SK-N-MC (cell line): ENCODE measurements around the gene CDC42EP4.

Source experiments
- DNase-seq: peaks from one replicate; pipeline ENCODE4 v3.0.0-alpha.2; 2011; ENCODE audit warnings: low read depth, low spot score
- H3K27ac ChIP-seq: fragments of 200-600 bp; sonication (generic); 2 replicates; pipeline ENCODE4 v1.5.1; 2016; ENCODE audit warnings: mixed run types
- H3K36me3 ChIP-seq: fragments of 200-600 bp; sonication (generic); 2 replicates; pipeline ENCODE4 v1.6.1; 2017; ENCODE audit warnings: antibody characterized with exemption, low read length, mixed read lengths; ENCODE audit not compliant: insufficient read depth
- H3K4me3 ChIP-seq: fragments of 200-600 bp; sonication (generic); 2 replicates; pipeline ENCODE4 v1.5.1; 2016
- H3K9ac ChIP-seq: fragments of 200-600 bp; sonication (generic); 2 replicates; pipeline ENCODE4 v1.8.0; 2017; ENCODE audit warnings: mixed run types, mixed read lengths; ENCODE audit not compliant: insufficient read length
- H3K9me3 ChIP-seq: fragments of 200-600 bp; sonication (generic); 2 replicates; pipeline ENCODE4 v1.6.1; 2017; ENCODE audit warnings: low read depth, mild to moderate bottlenecking, antibody characterized with exemption, low read length, moderate library complexity, mixed read lengths
- EZH2 ChIP-seq: fragments of 200-600 bp; sonication (generic); IDR thresholded peaks from one replicate; pipeline ENCODE4 v1.6.1; 2017; ENCODE audit warnings: antibody characterized with exemption
- FOXP2 ChIP-seq: optimal IDR thresholded peaks from 2 replicates; pipeline ENCODE3; 2011; ENCODE audit warnings: mild to moderate bottlenecking, moderate library complexity; ENCODE audit not compliant: insufficient read depth; ENCODE audit errors: extremely low read length, control extremely low read depth
- POLR2AphosphoS5 ChIP-seq: IDR thresholded peaks from 2 replicates; pipeline ENCODE4 v1.6.1; 2012; ENCODE audit warnings: mild to moderate bottlenecking, low read depth, low read length, borderline replicate concordance

CDC42EP4 gene

GRCh38 chr17:73283250-73283649 lies 28.6 kb downstream of the CDC42EP4 start:
- DNase-seq: no peak
- Histone ChIP-seq H3K9me3 (no peaks in the 10 kb centered on the region), H3K36me3 (no peaks in the 10 kb centered on the region; the same call in 1 of the 2 replicates), H3K4me3 (no peak overlapping the region), H3K9ac (no peak overlapping the region), H3K27ac (0 out of 2 replicates have a peak overlapping the region, but pooled peaks have one; percentile 78)
- TF ChIP-seq EZH2: no peak

- TF ChIP-seq EZH2: no peak
- Histone ChIP-seq H3K9me3 (no peaks in the 10 kb centered on the region), H3K27ac (no peak overlapping the region), H3K4me3 (no peak overlapping the region), H3K9ac (no peak overlapping the region), H3K36me3 (no peaks in the 10 kb centered on the region; the same call in 1 of the 2 replicates)
- DNase-seq: no peak
These were observed 29.2 kb downstream of the CDC42EP4 start for GRCh38 chr17:73282629-73283028.

- Histone ChIP-seq H3K4me3 (no peak overlapping the region), H3K27ac (no peak overlapping the region), H3K9ac (no peak overlapping the region), H3K9me3 (no peaks in the 10 kb centered on the region), H3K36me3 (no peaks in the 10 kb centered on the region; the same call in 1 of the 2 replicates)
- DNase-seq: no peak
- TF ChIP-seq FOXP2 (no peak), EZH2 (no peak), POLR2AphosphoS5 (no peak)
These were observed 29.9 kb downstream of the CDC42EP4 start for GRCh38 chr17:73281928-73282327.

GRCh38 chr17:73280191-73280590 lies 31.6 kb downstream of the CDC42EP4 start:
- Histone ChIP-seq H3K9me3 (no peaks in the 10 kb centered on the region), H3K27ac (no peak overlapping the region), H3K36me3 (no peaks in the 10 kb centered on the region; the same call in 1 of the 2 replicates), H3K4me3 (no peak overlapping the region), H3K9ac (no peak overlapping the region)
- no peak for DNase-seq
- TF ChIP-seq POLR2AphosphoS5: no peak
- TF ChIP-seq EZH2: no peak
- TF ChIP-seq FOXP2: no peak

GRCh38 chr17:73279704-73280103 lies 32.1 kb downstream of the CDC42EP4 start:
- Histone ChIP-seq H3K9me3 (no peaks in the 10 kb centered on the region), H3K27ac (no peak overlapping the region), H3K9ac (no peak overlapping the region), H3K36me3 (no peaks in the 10 kb centered on the region), H3K4me3 (no peak overlapping the region)
- DNase-seq: no peak
- TF ChIP-seq EZH2 (no peak), POLR2AphosphoS5 (no peak), FOXP2 (no peak)

- H3K9ac ChIP-seq: no peak overlapping the region
These were observed 33.0 kb downstream of the CDC42EP4 start for GRCh38 chr17:73278465-73279453.

GRCh38 chr17:73278049-73278464 lies 33.7 kb downstream of the CDC42EP4 start:
- TF ChIP-seq POLR2AphosphoS5 (no peak), EZH2 (no peak), FOXP2 (no peak)
- no peaks in the 10 kb centered on the region for H3K9me3 ChIP-seq
- no peak for DNase-seq
- H3K4me3 ChIP-seq: peak overlapping the region; percentile 27; the same call in 1 of the 2 replicates
- H3K27ac ChIP-seq: peak overlapping the region; percentile 7; the same call in 1 of the 2 replicates
- H3K36me3 ChIP-seq: no peaks in the 10 kb centered on the region
- H3K9ac ChIP-seq: no peak overlapping the region

More at GRCh38 chr17:73278465-73279453, 33.0 kb downstream of the CDC42EP4 start:
- Histone ChIP-seq H3K9me3 (no peaks in the 10 kb centered on the region), H3K36me3 (no peaks in the 10 kb centered on the region), H3K27ac (peak overlapping the region; percentile 7; the same call in 1 of the 2 replicates), H3K4me3 (peak overlapping the region; percentile 27)
- no peak for TF ChIP-seq FOXP2
- TF ChIP-seq POLR2AphosphoS5: no peak
- no peak for TF ChIP-seq EZH2
- peak; percentile 35 for DNase-seq

- no peak overlapping the region for H3K27ac ChIP-seq
- no peaks in the 10 kb centered on the region for H3K36me3 ChIP-seq
- no peak overlapping the region for H3K9ac ChIP-seq
- no peak for TF ChIP-seq FOXP2
- TF ChIP-seq EZH2: no peak
- TF ChIP-seq POLR2AphosphoS5: no peak
- H3K4me3 ChIP-seq: no peak overlapping the region
- H3K9me3 ChIP-seq: no peaks in the 10 kb centered on the region
- no peak for DNase-seq
These were observed 37.3 kb downstream of the CDC42EP4 start for GRCh38 chr17:73274490-73274889.
